ENCODE measurements around the gene AFG1L.
"Not testable (repeated sequence)": the region's sequence is repeated elsewhere in the genome, so short reads cannot be mapped to it uniquely, and the experiment has no call there.

Gene AFG1L

DNA sequence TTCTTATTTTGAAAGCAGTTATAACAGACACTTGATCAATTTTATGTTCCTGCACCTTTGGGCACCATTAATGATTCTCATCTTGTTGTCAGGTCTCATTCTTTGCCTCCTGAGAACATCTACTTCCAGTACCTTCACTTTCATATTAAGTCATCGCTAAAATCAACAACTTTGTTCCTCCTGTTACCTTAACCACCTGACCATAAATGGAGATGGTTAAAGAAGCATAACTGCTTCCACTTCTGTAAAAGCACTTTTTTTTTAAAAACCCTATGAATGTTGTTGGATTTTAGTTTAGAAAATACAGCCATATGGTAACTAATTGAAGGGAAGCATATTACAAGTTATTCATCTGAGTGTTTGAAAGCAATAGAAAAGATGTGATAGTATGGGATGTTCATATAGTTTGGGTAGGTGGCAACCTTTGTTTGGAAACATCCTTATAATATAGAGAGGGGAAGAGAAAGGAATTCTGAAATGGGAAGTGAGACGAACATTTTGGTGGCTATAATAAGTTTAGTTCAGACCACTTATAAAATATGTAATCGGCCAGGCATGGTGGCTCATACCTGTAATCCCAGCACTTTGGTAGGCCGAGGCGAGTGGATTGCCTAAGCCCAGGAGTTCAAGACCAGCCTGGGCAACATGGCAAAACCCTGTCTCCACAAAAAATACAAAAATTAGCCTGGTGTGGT is 53.9 kb downstream of the AFG1L start:
- DNase-seq (ENCODE audit: low spot score) (no peak), FAIRE-seq (no peak)

DNA sequence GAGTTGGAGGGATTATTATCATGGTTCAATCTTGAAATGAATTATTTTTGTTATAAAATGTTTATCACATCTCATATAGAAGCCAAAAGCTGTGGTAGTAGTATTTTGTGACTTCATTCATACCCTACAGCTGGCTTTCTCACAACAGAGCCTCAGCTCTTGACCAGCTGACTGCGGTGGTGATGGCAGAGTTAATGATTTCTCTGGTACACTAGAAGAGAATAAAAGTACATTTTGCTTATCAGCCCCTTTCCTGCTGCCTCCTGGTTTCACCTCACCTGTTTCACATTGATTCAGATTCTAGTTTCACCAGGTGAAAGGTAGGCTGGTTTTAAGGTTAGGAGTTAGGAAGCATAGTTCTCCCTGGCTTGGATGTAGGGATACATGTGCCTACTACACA is 55.7 kb downstream of the AFG1L start:
- DNase-seq (ENCODE audit: low spot score), result no peak

DNA sequence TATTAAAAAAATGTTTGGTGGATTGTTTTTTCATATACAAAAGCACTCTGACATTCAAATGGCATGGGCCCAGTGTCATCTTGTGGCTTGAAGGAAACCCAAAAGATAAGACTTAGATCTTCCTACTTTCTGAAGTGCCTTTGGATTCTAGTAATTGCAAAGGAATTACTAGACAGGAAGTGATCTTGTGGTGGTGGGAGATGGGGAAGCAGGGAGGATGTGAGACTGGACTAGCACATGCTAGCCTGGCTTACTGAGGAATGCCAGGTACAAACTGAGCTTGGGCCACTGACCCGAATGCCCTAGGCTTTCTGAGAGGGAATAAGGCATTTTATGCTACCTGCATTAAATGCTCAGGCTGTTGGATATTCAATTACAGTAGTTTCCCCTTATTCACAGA is 59.0 kb downstream of the AFG1L start:
- no peak for DNase-seq (ENCODE audit: low spot score)

More for the DNA sequence above, 55.7 kb downstream of the AFG1L start:
- no peak for FAIRE-seq

DNA sequence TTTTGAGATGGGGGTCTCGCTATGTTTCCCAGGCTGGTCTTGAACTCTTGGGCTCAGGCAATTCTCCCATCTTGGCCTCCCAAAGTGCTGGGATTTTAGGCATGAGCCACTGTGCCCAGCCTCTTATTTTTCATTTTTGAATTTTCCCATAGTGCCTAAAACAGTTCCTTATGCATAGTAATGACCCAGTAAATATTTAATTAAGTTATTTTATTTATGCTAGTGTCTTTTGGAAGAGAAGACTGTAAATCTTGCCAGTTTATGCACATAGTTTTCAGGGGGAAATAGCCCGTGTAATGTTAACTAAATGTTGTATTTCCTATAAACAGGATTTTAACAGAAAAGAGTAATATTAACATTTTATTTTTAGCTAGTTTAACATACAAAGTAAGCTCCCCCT is 60.3 kb downstream of the AFG1L start:
- FAIRE-seq (no peak), DNase-seq (ENCODE audit: low spot score) (no peak)

More for the DNA sequence above, 59.0 kb downstream of the AFG1L start:
- FAIRE-seq, result no peak

- FAIRE-seq, result no peak
- no peak for DNase-seq (ENCODE audit: low spot score)
These were observed 61.0 kb downstream of the AFG1L start for GRCh38 chr6:108355890-108356289.

GRCh38 chr6:108359901-108360882 is 65.3 kb downstream of the AFG1L start:
- FAIRE-seq (no peak), DNase-seq (ENCODE audit: low spot score) (no peak)

- FAIRE-seq (no peak), DNase-seq (ENCODE audit: low spot score) (no peak)
These were observed 66.1 kb downstream of the AFG1L start for GRCh38 chr6:108360919-108361311.

DNA sequence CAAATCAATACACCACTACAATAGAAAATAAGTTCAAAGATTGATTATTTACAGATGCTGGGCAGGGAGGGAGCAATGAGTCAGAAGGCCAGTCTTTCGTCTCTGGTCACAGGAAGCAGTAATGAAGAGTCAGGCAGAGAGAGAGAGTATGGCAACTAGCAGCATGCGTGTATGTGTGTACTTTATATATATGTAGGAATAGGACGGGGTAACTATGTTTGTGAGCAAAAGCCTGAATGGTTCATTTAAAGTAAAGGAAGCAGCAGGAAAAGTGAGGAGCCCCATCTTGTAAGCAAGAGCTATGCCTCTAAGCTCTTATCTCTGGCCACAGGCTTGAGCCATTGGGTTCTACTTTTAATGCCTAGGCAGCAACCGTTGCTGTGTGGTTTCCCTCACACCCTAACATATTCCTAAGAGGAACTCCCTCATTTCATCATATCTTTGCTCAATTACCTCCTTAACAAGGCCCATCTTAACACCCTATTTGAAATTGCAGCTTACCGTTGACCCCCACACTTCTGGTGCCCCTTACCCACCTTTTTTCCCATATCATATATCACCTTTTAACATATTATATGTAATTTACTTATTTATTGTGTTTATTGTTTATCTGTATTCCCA is 66.6 kb downstream of the AFG1L start:
- no peak for DNase-seq (ENCODE audit: low spot score)
- no peak for FAIRE-seq

GRCh38 chr6:108362455-108362854 is 67.6 kb downstream of the AFG1L start:
- no peak for FAIRE-seq

DNA sequence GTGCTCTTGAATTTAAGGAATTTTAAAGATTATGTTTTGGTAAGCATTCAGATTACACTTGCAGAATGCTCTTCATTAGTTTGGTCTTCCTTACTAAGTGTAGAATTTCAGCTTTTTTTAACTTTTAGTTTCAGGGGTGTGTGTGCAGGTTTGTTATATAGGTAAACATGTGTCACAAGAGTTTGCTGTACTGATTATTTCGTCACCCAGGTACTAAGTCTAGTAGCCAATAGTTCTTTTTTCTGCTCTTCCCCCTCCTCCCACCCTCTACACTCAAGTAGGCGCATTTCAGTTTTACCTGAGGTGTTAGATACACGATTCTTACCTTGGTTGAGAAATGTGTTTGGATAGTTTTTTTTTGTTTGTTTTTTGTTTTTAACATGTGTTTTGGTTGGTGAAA is 68.3 kb downstream of the AFG1L start:
- DNase-seq (ENCODE audit: low spot score) (no peak), FAIRE-seq (no peak)

More at GRCh38 chr6:108362455-108362854, 67.6 kb downstream of the AFG1L start:
- DNase-seq (ENCODE audit: low spot score), result no peak

- no peak for DNase-seq (ENCODE audit: low spot score)
- no peak for FAIRE-seq
These were observed 69.0 kb downstream of the AFG1L start for GRCh38 chr6:108363889-108364313.

- no peak for DNase-seq (ENCODE audit: low spot score)
- no peak for FAIRE-seq
These were observed 69.6 kb downstream of the AFG1L start for GRCh38 chr6:108364470-108364869.

GRCh38 chr6:108365478-108365877 is 70.6 kb downstream of the AFG1L start:
- no peak for FAIRE-seq
- DNase-seq (ENCODE audit: low spot score), result no peak

DNA sequence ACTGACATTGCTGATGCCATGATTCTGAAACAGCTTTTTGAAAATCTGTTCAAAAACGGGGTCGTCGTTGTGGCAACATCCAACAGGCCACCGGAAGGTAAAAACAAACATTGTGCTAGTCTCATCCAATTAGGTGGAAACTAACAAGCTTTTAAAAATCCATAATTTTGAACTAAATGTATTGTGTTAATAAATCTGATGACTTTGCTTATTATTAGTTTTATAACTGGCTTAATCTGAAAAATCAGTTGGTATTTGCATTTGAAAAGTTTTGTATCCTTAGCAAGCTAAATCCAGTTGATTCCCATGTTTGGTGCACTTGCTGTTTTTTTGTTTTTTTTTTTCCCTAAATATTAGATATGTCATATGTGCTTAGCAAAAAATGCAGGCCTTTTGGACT is 71.4 kb downstream of the AFG1L start:
- no peak for FAIRE-seq

GRCh38 chr6:108368431-108369030 is 73.7 kb downstream of the AFG1L start:
- DNase-seq (ENCODE audit: low spot score) (no peak), FAIRE-seq (no peak)

More for the DNA sequence above, 71.4 kb downstream of the AFG1L start:
- no peak for DNase-seq (ENCODE audit: low spot score)

- FAIRE-seq (no peak), DNase-seq (ENCODE audit: low spot score) (no peak)
These were observed 86.0 kb downstream of the AFG1L start for GRCh38 chr6:108380876-108381275.

DNA sequence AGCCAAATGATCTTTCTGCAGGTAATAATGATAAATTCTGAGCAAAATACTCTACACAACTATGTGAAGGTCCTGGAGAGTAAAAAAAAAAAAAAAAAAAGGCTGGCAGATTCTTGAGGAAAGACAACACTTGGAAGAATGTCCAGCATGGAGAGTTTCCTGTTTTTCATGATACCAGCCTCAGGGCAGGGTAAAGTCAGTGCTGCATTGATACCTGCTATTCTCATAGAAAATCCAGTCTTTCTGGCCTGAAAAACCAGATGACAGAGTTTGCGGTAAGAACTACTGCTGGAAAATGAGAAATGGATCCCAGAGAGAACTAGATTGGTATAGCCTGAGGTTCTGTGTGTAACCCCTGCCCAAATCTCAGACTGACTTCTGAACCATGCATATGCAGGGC is 89.1 kb downstream of the AFG1L start:
- FAIRE-seq, result no peak
- no peak for DNase-seq (ENCODE audit: low spot score)

DNA sequence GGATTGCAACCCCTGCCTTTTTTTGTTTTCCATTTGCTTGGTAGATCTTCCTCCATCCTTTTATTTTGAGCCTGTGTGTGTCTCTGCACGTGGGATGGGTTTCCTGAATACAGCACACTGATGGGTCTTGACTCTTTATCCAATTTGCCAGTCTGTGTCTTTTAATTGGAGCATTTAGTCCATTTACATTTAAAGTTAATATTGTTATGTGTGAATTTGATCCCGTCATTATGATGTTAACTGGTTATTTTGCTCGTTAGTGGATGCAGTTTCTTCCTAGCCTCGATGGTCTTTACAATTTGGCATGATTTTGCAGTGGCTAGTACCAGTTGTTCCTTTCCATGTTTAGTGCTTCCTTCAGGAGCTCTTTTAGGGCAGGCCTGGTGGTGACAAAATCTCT is 94.3 kb downstream of the AFG1L start:
- DNase-seq (ENCODE audit: low spot score); FAIRE-seq: not testable (repeated sequence)

DNA sequence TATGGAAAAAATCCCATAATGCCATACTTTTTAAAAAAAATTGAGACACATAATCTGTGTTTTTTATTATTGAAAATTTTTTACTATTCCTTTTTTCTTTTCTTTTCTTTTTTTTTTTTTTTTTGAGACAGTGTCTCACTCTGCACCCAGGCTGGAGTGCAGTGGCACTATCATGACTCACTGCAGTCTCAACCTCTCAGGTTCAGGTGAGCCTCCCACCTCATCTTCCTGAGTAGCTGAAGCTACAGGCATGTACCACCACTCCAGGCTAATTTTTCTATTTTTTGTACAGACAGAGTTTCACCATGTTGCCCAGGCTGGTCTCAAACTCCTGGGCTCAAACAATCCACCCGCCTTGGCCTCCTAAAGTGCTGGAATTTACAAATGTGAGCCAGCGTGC is 100.4 kb downstream of the AFG1L start:
- DNase-seq (ENCODE audit: low spot score) (no peak), FAIRE-seq (no peak)

- FAIRE-seq, result no peak
- DNase-seq (ENCODE audit: low spot score), result no peak
These were observed 108.4 kb downstream of the AFG1L start for GRCh38 chr6:108403236-108403635.

DNA sequence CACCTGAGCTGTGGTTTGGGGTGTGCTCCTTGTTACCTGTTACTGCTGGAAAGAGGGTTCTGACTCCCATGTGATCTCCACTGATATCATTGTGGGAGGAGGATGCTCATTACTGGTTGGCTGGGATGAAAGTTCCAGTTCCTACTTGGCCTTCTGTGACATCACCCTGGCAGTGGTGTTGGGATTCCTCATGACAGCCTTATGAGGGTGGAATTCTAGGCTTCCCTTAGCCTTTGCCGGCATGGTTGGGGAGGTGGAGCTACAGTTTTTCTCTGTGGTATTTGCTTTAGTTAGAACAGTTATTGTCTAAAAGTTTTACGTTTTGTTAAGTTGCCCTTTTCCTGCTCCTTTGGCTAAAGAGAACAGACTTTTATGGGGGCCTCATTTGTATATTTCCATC is 112.1 kb downstream of the AFG1L start:
- FAIRE-seq (no peak), DNase-seq (ENCODE audit: low spot score) (no peak)
